Fibroblast of lung (primary cell): ENCODE measurements around the gene TM2D1. TPM values are rescaled to one million over a fixed set of nuclear protein-coding genes. Genes with fewer than 3 reads are reported as not detected.

Experiments
- DNase-seq, 2 donors: peaks; one replicate each; pipeline versions ENCODE4 v3.0.0 to v3.0.0-alpha.2; 2010; ENCODE audit warnings: low read depth in 2 of 2
- H2AFZ ChIP-seq: 2 replicates; pipeline ENCODE4 v1.5.1; 2012; ENCODE audit warnings: low read length, control low read depth, inconsistent platforms
- H3K27ac ChIP-seq: 2 replicates; pipeline ENCODE4 v1.5.1; 2011; ENCODE audit warnings: low read length, control low read depth; ENCODE audit not compliant: insufficient read depth
- H3K27me3 ChIP-seq: 2 replicates; pipeline ENCODE4 v1.5.1; 2011; ENCODE audit warnings: mild to moderate bottlenecking, low read length; ENCODE audit not compliant: control insufficient read depth, insufficient read depth
- H3K36me3 ChIP-seq: 2 replicates; pipeline ENCODE4 v1.5.1; 2011; ENCODE audit warnings: low read length; ENCODE audit not compliant: control insufficient read depth, insufficient read depth
- H3K4me1 ChIP-seq: 2 replicates; pipeline ENCODE4 v1.5.1; 2011; ENCODE audit warnings: low read length; ENCODE audit not compliant: control insufficient read depth, insufficient read depth; ENCODE audit errors: extremely low read depth
- H3K4me2 ChIP-seq: 2 replicates; pipeline ENCODE4 v1.5.1; 2011; ENCODE audit warnings: low read length, control low read depth; ENCODE audit not compliant: insufficient read depth; ENCODE audit errors: extremely low read depth
- H3K4me3 ChIP-seq, 4 experiments: fragments of 200-600 bp in 1 of 4; sonication (generic) in 1 of 4; replicated peaks in 1 of 4; 2 replicates each; pipeline ENCODE4 v1.5.1; 2011 to 2016; ENCODE audit warnings: low read length in 4 of 4, low read depth in 3 of 4, mild to moderate bottlenecking in 3 of 4, control low read depth in 2 of 4, inconsistent platforms in 1 of 4, mixed read lengths in 1 of 4; ENCODE audit not compliant: insufficient read depth in 1 of 4; ENCODE audit errors: control extremely low read depth in 1 of 4
- H3K79me2 ChIP-seq: 2 replicates; pipeline ENCODE4 v1.5.1; 2012; ENCODE audit warnings: mild to moderate bottlenecking, low read length, inconsistent platforms; ENCODE audit not compliant: control insufficient read depth, insufficient read depth
- H3K9ac ChIP-seq: 2 replicates; pipeline ENCODE4 v1.5.1; 2011; ENCODE audit warnings: mild to moderate bottlenecking, low read length, control low read depth; ENCODE audit not compliant: insufficient read depth
- H3K9me3 ChIP-seq: 2 replicates; pipeline ENCODE4 v1.5.1; 2012; ENCODE audit warnings: low read depth, low read length; ENCODE audit not compliant: control insufficient read depth, insufficient read depth
- H4K20me1 ChIP-seq: 2 replicates; pipeline ENCODE4 v1.5.1; 2011; ENCODE audit warnings: low read length; ENCODE audit not compliant: control insufficient read depth, insufficient read depth; ENCODE audit errors: extremely low read depth
- CTCF ChIP-seq, 2 donors: IDR thresholded peaks in 1 of 2; conservative IDR thresholded peaks in 1 of 2; 1 replicate in 1 of 2; 2 replicates in 1 of 2; pipeline ENCODE4 v1.5.1; 2011 to 2012; ENCODE audit warnings: low read length in 2 of 2, control low read depth in 1 of 2, inconsistent platforms in 1 of 2, low read depth in 1 of 2, mild to moderate bottlenecking in 1 of 2
- EZH2 ChIP-seq: IDR thresholded peaks from 2 replicates; pipeline ENCODE4 v1.5.1; 2012; ENCODE audit warnings: low read length, control low read depth, mild to moderate bottlenecking; ENCODE audit errors: missing control alignments
- polyA plus RNA-seq, 2 donors: library from polyadenylated mRNA; depleted of rRNA in 1 of 2; stranded (reverse) in 1 of 2; unstranded in 1 of 2; fragments of >200 nt; gene quantifications; 2 replicates each; pipeline ENCODE4 v1.2.1, GENCODE V29; 2011 to 2012; ENCODE audit warnings: missing spikeins in 1 of 2
- total RNA-seq: library from RNA; depleted of rRNA; stranded (reverse); fragments of >200 nt; gene quantifications from 2 replicates; pipeline ENCODE4 v1.2.1, GENCODE V29; 2014

The TM2D1 gene
- total and polyA plus RNA-seq, 2 donors (not counting 1 experiment from before 2014, with no cell fraction given), result 58.6 to 82.0 TPM

- Histone ChIP-seq H3K9ac (no peak overlapping the region), H3K4me2 (peak overlapping the region; percentile 45), H3K4me3 (peak overlapping the region in 2 of 4 experiments; percentile 24 to 32), H4K20me1 (no peaks in the 10 kb centered on the region), H2AFZ (no peak overlapping the region), H3K79me2 (no peaks in the 10 kb centered on the region), H3K27ac (no peak overlapping the region), H3K27me3 (no peaks in the 10 kb centered on the region), H3K4me1 (no peaks in the 10 kb centered on the region), H3K36me3 (no peaks in the 10 kb centered on the region), H3K9me3 (no peaks in the 10 kb centered on the region)
- TF ChIP-seq CTCF (conservative IDR thresholded peaks at IDR 0.05 in 1 of 2, IDR thresholded peaks at IDR 0.05 in 1 of 2; ENCODE audit: low read depth in 1 of 2, low read length in 2 of 2) (no peak), EZH2 (no peak)
- peak; percentile 55 to 66 for DNase-seq
These were observed 32.7 kb downstream of the TM2D1 start for GRCh38 chr1:61692155-61692800.

GRCh38 chr1:61687901-61688300 is 37.0 kb downstream of the TM2D1 start:
- no peak overlapping the region for H3K9ac ChIP-seq
- no peaks in the 10 kb centered on the region for H3K9me3 ChIP-seq
- H2AFZ ChIP-seq, result no peak overlapping the region
- H3K27ac ChIP-seq, result no peak overlapping the region
- no peaks in the 10 kb centered on the region for H3K36me3 ChIP-seq
- TF ChIP-seq CTCF (conservative IDR thresholded peaks at IDR 0.05 in 1 of 2, IDR thresholded peaks at IDR 0.05 in 1 of 2; ENCODE audit: low read depth in 1 of 2, low read length in 2 of 2), result no peak
- TF ChIP-seq EZH2, result no peak
- H4K20me1 ChIP-seq, result no peaks in the 10 kb centered on the region
- peak in 1 of 2 donors; percentile 64 for DNase-seq
- no peaks in the 10 kb centered on the region for H3K4me1 ChIP-seq
- no peaks in the 10 kb centered on the region for H3K27me3 ChIP-seq
- no peak overlapping the region for H3K4me2 ChIP-seq
- H3K79me2 ChIP-seq, result no peaks in the 10 kb centered on the region
- H3K4me3 ChIP-seq, result no peak overlapping the region

GRCh38 chr1:61682891-61683290 is 42.0 kb downstream of the TM2D1 start:
- no peak for TF ChIP-seq EZH2
- no peak for TF ChIP-seq CTCF (conservative IDR thresholded peaks at IDR 0.05 in 1 of 2, IDR thresholded peaks at IDR 0.05 in 1 of 2; ENCODE audit: low read depth in 1 of 2, low read length in 2 of 2)
- Histone ChIP-seq H3K9ac (no peak overlapping the region), H3K79me2 (no peaks in the 10 kb centered on the region), H3K9me3 (no peaks in the 10 kb centered on the region), H2AFZ (no peak overlapping the region), H3K27me3 (no peaks in the 10 kb centered on the region), H3K4me3 (no peak overlapping the region), H3K4me1 (no peaks in the 10 kb centered on the region), H4K20me1 (no peaks in the 10 kb centered on the region), H3K4me2 (no peak overlapping the region), H3K36me3 (peaks cover 3% of the 10 kb centered on the region), H3K27ac (no peak overlapping the region)
- DNase-seq, result no peak
